ENCODE measurements around the gene ERICH2. TPM values are rescaled to one million over a fixed set of nuclear protein-coding genes. Genes with fewer than 3 reads are reported as not detected.

The ERICH2 gene
- total and polyA plus RNA-seq, 2 donors (not counting 3 experiments of a cell fraction or from before 2014, with no cell fraction given): not detected

DNA sequence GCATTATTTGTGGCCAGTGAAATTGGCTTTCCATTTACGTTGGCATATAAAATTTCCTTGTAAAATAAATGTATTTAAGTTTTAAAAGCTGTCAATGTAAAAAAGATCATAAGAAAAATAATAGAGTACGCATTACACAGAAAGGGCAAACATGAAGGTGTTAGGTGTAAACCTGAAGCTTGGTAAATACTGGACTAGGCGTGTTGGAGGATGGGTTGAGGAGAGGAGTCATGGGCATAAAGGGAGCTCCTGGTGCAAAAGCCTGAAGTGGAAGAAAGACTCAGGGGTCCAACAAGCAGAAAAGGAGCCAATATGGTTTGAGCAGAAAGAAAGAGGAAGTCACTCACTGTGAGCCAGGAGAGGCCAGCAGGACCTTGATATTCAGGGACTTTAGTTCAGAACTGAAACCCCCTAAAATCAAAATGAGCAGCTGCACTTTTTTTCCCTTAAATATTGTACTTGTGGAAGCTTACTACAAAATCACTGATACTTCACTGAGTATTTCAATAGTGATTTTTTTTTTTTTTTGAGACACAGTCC is 30.6 kb upstream of the ERICH2 start:
- no peak for FAIRE-seq
- no peak overlapping the region for H3K4me2 ChIP-seq (ENCODE audit: insufficient read depth, low read length)
- H3K9me3 ChIP-seq (replicated peaks; ENCODE audit: control insufficient read depth, insufficient read depth, low read length): no peaks in the 10 kb centered on the region
- no peaks in the 10 kb centered on the region for H3K36me3 ChIP-seq (ENCODE audit: control insufficient read depth in 2 of 2, extremely low read depth in 1 of 2, insufficient read depth in 2 of 2, low read length in 2 of 2)
- no peaks in the 10 kb centered on the region for H3K9me1 ChIP-seq (replicated peaks; ENCODE audit: control insufficient read depth, extremely low read depth, insufficient read depth, low read length)
- H3K4me1 ChIP-seq (ENCODE audit: control insufficient read depth, extremely low read depth, insufficient read depth, low read length): no peaks in the 10 kb centered on the region
- no peaks in the 10 kb centered on the region for H3K79me2 ChIP-seq (ENCODE audit: control insufficient read depth, insufficient read depth, low read length)
- no peak overlapping the region for H3K9ac ChIP-seq (replicated peaks; ENCODE audit: extremely low read depth, insufficient read depth, low read length)
- TF ChIP-seq, protein P1, sequence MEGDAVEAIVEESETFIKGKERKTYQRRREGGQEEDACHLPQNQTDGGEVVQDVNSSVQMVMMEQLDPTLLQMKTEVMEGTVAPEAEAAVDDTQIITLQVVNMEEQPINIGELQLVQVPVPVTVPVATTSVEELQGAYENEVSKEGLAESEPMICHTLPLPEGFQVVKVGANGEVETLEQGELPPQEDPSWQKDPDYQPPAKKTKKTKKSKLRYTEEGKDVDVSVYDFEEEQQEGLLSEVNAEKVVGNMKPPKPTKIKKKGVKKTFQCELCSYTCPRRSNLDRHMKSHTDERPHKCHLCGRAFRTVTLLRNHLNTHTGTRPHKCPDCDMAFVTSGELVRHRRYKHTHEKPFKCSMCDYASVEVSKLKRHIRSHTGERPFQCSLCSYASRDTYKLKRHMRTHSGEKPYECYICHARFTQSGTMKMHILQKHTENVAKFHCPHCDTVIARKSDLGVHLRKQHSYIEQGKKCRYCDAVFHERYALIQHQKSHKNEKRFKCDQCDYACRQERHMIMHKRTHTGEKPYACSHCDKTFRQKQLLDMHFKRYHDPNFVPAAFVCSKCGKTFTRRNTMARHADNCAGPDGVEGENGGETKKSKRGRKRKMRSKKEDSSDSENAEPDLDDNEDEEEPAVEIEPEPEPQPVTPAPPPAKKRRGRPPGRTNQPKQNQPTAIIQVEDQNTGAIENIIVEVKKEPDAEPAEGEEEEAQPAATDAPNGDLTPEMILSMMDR (IDR thresholded peaks at IDR 0.05; ENCODE audit: extremely low read depth in 1 of 2, insufficient read depth in 1 of 2, low read depth in 1 of 2, low read length in 2 of 2): no peak
- TF ChIP-seq JUN (IDR thresholded peaks at IDR 0.05; ENCODE audit: borderline replicate concordance, insufficient read depth, insufficient read length, low read depth) (no peak), GATA2 (IDR thresholded peaks at IDR 0.05; ENCODE audit: insufficient read depth, insufficient read length, low read depth, low read length) (no peak), MYC (IDR thresholded peaks at IDR 0.05; ENCODE audit: low read depth, low read length) (no peak), POLR2AphosphoS5 (IDR thresholded peaks at IDR 0.05; ENCODE audit: insufficient read depth, low read depth, low read length) (no peak), POLR2A (IDR thresholded peaks at IDR 0.05; ENCODE audit: low read depth, low read length) (no peak), FOS (IDR thresholded peaks at IDR 0.05; ENCODE audit: borderline replicate concordance, insufficient read depth, low read length) (no peak), EZH2 (IDR thresholded peaks at IDR 0.05; ENCODE audit: borderline replicate concordance, low read depth, low read length, severe bottlenecking) (no peak)
- TF ChIP-seq, protein P2, sequence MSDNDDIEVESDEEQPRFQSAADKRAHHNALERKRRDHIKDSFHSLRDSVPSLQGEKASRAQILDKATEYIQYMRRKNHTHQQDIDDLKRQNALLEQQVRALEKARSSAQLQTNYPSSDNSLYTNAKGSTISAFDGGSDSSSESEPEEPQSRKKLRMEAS (IDR thresholded peaks at IDR 0.05; ENCODE audit: insufficient read depth, insufficient read length): no peak
- intact Hi-C loops (cut with micrococcal nuclease) (no loop called here), dilution Hi-C loops (cut with MboI; ENCODE audit: extremely low pct_ligation_motif_present, low sequenced_read_pairs) (no loop called here)
- BruUV-seq (replicated peaks): no TSS peak
- H3K4me3 ChIP-seq (replicated peaks in 1 of 3; ENCODE audit: insufficient read depth in 1 of 3, low read depth in 1 of 3, low read length in 3 of 3): no peak overlapping the region
- CTCF ChIA-PET: interaction anchor here (1.5 kb wide), 1 partner anchor 330 kb away, joined by 4 read pairs; no protein-coding TSS in a partner anchor
- H4K20me1 ChIP-seq (replicated peaks; ENCODE audit: control insufficient read depth, extremely low read depth, insufficient read depth, low read length): no peaks in the 10 kb centered on the region
- no peak overlapping the region for H3K27ac ChIP-seq (ENCODE audit: insufficient read depth, low read depth, low read length)
- POLR2A ChIA-PET: no interaction called here
- no peak overlapping the region for H2AFZ ChIP-seq (ENCODE audit: low read depth, low read length)
- DNase-seq (ENCODE audit: low read depth, low spot score): no peak
- H3K27me3 ChIP-seq (ENCODE audit: control insufficient read depth in 2 of 2, insufficient read depth in 2 of 2, low read length in 2 of 2): no peaks in the 10 kb centered on the region
